GM12801 (cell line): Measurements from ENCODE around the gene PCDH9.

ENCODE experiments used
- CTCF ChIP-seq: IDR thresholded peaks from one replicate; pipeline ENCODE4 v1.5.1; 2011; ENCODE audit warnings: control low read depth; ENCODE audit not compliant: insufficient read length; ENCODE audit errors: extremely low read depth

The PCDH9 gene

GRCh38 chr13:66675620-66676019 lies 554.5 kb downstream of the PCDH9 start:
- no peak for TF ChIP-seq CTCF

GRCh38 chr13:66673401-66673800 lies 556.7 kb downstream of the PCDH9 start:
- TF ChIP-seq CTCF, result no peak

GRCh38 chr13:66665991-66666390 lies 564.1 kb downstream of the PCDH9 start:
- TF ChIP-seq CTCF, result no peak

- no peak for TF ChIP-seq CTCF
Measured at GRCh38 chr13:66663711-66664110, 566.4 kb downstream of the PCDH9 start.

- TF ChIP-seq CTCF, result no peak
Measured at GRCh38 chr13:66663206-66663605, 566.9 kb downstream of the PCDH9 start.

GRCh38 chr13:66661336-66661735 lies 568.8 kb downstream of the PCDH9 start:
- TF ChIP-seq CTCF, result no peak

- no peak for TF ChIP-seq CTCF
Measured at GRCh38 chr13:66660468-66660813, 569.7 kb downstream of the PCDH9 start.

GRCh38 chr13:66659701-66660467 lies 570.3 kb downstream of the PCDH9 start:
- TF ChIP-seq CTCF, result no peak
